K562 treated with DMSO at 1 percent for 24 hours (cell line): ENCODE data around the gene TMTC4. TPM values are rescaled to one million over a fixed set of nuclear protein-coding genes. Genes with fewer than 3 reads are reported as not detected.

Experiments
- total RNA-seq: library from RNA; unstranded; fragments of 300-600 nt; gene quantifications from 2 replicates; pipeline ENCODE4 v1.2.3, GENCODE V29; 2022; ENCODE audit warnings: low read depth; ENCODE audit not compliant: insufficient read depth

Gene TMTC4
- total RNA-seq: 5.6 and 8.8 TPM in 2 replicates

GRCh38 chr13:100674572-100674871 is at the start of gene TMTC4:
Gene TMTC4 (minus strand): TSS chr13:100674795. CDS start chr13:100670362, 4,433 bp downstream.

GRCh38 chr13:100588331-100589177 is 86.0 kb downstream of the TMTC4 start, which contains the start of gene GGACT:
Gene GGACT (minus strand): TSS chr13:100588789. CDS start chr13:100532591, 56,198 bp downstream.

Other genes starting within 250 kb of the TMTC4 start
- 1.8 and 3.7 TPM in 2 replicates for gene GGACT, start 86.0 kb downstream of the TMTC4 start, total RNA-seq